H1 (cell line): ENCODE results near the gene HLA-E. TPM values are rescaled to one million over a fixed set of nuclear protein-coding genes. Genes with fewer than 3 reads are reported as not detected.

Experiments
- CTCF ChIA-PET: fragments of 300-600 bp; sonication (Branson Sonifier 250); formaldehyde crosslinking; loops from one replicate; lab custom pipeline; 2021; ENCODE audit not compliant: partially characterized antibody; lab: Charles Lee
- POLR2A ChIA-PET: fragments of 300-600 bp; sonication (Branson Sonifier 250); formaldehyde crosslinking; loops from one replicate; lab custom pipeline; 2021; ENCODE audit warnings: inconsistent platforms; ENCODE audit not compliant: partially characterized antibody; lab: Charles Lee
- DNase-seq, 2 experiments: peaks; one replicate each; pipeline versions ENCODE4 v3.0.0 to v3.0.0-alpha.2; 2010 to 2022; ENCODE audit warnings: low spot score in 2 of 2, low read depth in 1 of 2, mixed read lengths in 1 of 2
- FAIRE-seq: peaks from 2 replicates; lab custom pipeline; 2011; peaks lifted over from hg19 to GRCh38; lab: Jason Lieb, UNC
- H2AFZ ChIP-seq: 2 replicates; pipeline ENCODE4 v1.8.1; 2012; ENCODE audit warnings: low read length, inconsistent platforms
- H2AK5ac ChIP-seq: 2 replicates; pipeline ENCODE4 v1.6.1; 2013; ENCODE audit warnings: low read depth, low read length
- H2BK120ac ChIP-seq: replicated peaks from 2 replicates; pipeline ENCODE3; 2013; ENCODE audit warnings: low read depth, low read length, inconsistent platforms
- H2BK12ac ChIP-seq: 2 replicates; pipeline ENCODE4 v1.6.1; 2013; ENCODE audit warnings: low read depth, low read length
- H2BK15ac ChIP-seq: 2 replicates; pipeline ENCODE4 v1.6.1; 2013; ENCODE audit warnings: low read length
- H2BK20ac ChIP-seq: 2 replicates; pipeline ENCODE4 v1.6.1; 2013; ENCODE audit warnings: low read length
- H2BK5ac ChIP-seq: 2 replicates; pipeline ENCODE4 v1.6.1; 2013; ENCODE audit warnings: low read depth, low read length
- H3K14ac ChIP-seq: 2 replicates; pipeline ENCODE4 v1.6.1; 2013; ENCODE audit warnings: inconsistent platforms; ENCODE audit not compliant: insufficient read length
- H3K18ac ChIP-seq: 2 replicates; pipeline ENCODE4 v1.6.1; 2013; ENCODE audit warnings: low read length; ENCODE audit errors: extremely low read depth
- H3K23ac ChIP-seq: 2 replicates; pipeline ENCODE4 v1.6.1; 2013; ENCODE audit warnings: inconsistent platforms; ENCODE audit not compliant: insufficient read length
- H3K23me2 ChIP-seq: 2 replicates; pipeline ENCODE4 v1.6.1; 2013; ENCODE audit warnings: low read depth, low read length
- H3K27ac ChIP-seq: 2 replicates; pipeline ENCODE4 v1.6.1; 2011; ENCODE audit warnings: low read depth, low read length, inconsistent platforms
- H3K27me3 ChIP-seq, 4 experiments: replicated peaks in 1 of 4; 1 replicate in 1 of 4; 2 replicates in 3 of 4; pipeline versions ENCODE4 v1.6.1 to v1.8.1; 2011 to 2013; ENCODE audit warnings: low read length in 3 of 4, mild to moderate bottlenecking in 3 of 4, inconsistent platforms in 2 of 4, mixed read lengths in 2 of 4, moderate library complexity in 1 of 4; ENCODE audit not compliant: control insufficient read depth in 3 of 4, insufficient read depth in 3 of 4; ENCODE audit errors: extremely low read depth in 1 of 4
- H3K36me3 ChIP-seq, 4 experiments: 2 replicates each; pipeline versions ENCODE4 v1.6.1 to v1.8.1; 2011 to 2013; ENCODE audit warnings: mild to moderate bottlenecking in 4 of 4, low read length in 3 of 4, moderate library complexity in 2 of 4, control low read depth in 1 of 4, inconsistent platforms in 1 of 4; ENCODE audit not compliant: insufficient read depth in 4 of 4, control insufficient read depth in 2 of 4
- H3K4ac ChIP-seq: replicated peaks from 2 replicates; pipeline ENCODE3; 2013; ENCODE audit warnings: low read length, low read depth, mixed read lengths, inconsistent platforms; ENCODE audit not compliant: insufficient read length
- H3K4me1 ChIP-seq, 4 experiments: replicated peaks in 1 of 4; 1 replicate in 1 of 4; 2 replicates in 3 of 4; pipeline versions ENCODE4 v1.6.1 to v1.8.1; 2011 to 2013; ENCODE audit warnings: low read length in 3 of 4, inconsistent platforms in 2 of 4, mixed read lengths in 1 of 4; ENCODE audit not compliant: insufficient read depth in 4 of 4, control insufficient read depth in 3 of 4
- H3K4me2 ChIP-seq, 2 experiments: 2 replicates each; pipeline versions ENCODE4 v1.6.1 to v1.8.1; 2011 to 2013; ENCODE audit warnings: low read depth in 2 of 2, low read length in 2 of 2, control low read depth in 1 of 2, inconsistent platforms in 1 of 2, mild to moderate bottlenecking in 1 of 2; ENCODE audit not compliant: insufficient read depth in 1 of 2
- H3K4me3 ChIP-seq, 4 experiments: fragments of 200-600, 300-600 bp in 1 of 4; sonication (generic), shearing (Covaris generic), sonication (Bioruptor Twin) in 1 of 4; 2 replicates each; pipeline versions ENCODE4 v1.5.1 to v1.8.1; 2011 to 2016; ENCODE audit warnings: low read length in 4 of 4, low read depth in 3 of 4, control low read depth in 2 of 4, inconsistent platforms in 2 of 4, mild to moderate bottlenecking in 2 of 4, mixed read lengths in 1 of 4, moderate library complexity in 1 of 4; ENCODE audit not compliant: insufficient read depth in 2 of 4; ENCODE audit errors: extremely low read depth in 1 of 4
- H3K56ac ChIP-seq: replicated peaks from 2 replicates; pipeline ENCODE3; 2013; ENCODE audit warnings: low read depth, mild to moderate bottlenecking, mixed read lengths, low read length, inconsistent platforms; ENCODE audit not compliant: insufficient read length
- H3K79me1 ChIP-seq: 2 replicates; pipeline ENCODE4 v1.6.1; 2013; ENCODE audit warnings: low read depth, low read length, control low read depth
- H3K79me2 ChIP-seq, 2 experiments: 2 replicates each; pipeline versions ENCODE4 v1.6.1 to v1.8.1; 2012 to 2013; ENCODE audit warnings: low read length in 2 of 2, mild to moderate bottlenecking in 2 of 2, inconsistent platforms in 1 of 2; ENCODE audit not compliant: insufficient read depth in 2 of 2, control insufficient read depth in 1 of 2
- H3K9ac ChIP-seq, 4 experiments: replicated peaks in 1 of 4; 1 replicate in 1 of 4; 2 replicates in 3 of 4; pipeline versions ENCODE4 v1.6.1 to v1.8.1; 2011 to 2013; ENCODE audit warnings: low read depth in 3 of 4, low read length in 3 of 4, control low read depth in 2 of 4, mild to moderate bottlenecking in 2 of 4, moderate library complexity in 2 of 4, inconsistent platforms in 1 of 4; ENCODE audit errors: extremely low read depth in 1 of 4
- H3K9me3 ChIP-seq, 2 experiments: 2 replicates each; pipeline versions ENCODE4 v1.6.1 to v1.8.1; 2012 to 2013; ENCODE audit warnings: mild to moderate bottlenecking in 2 of 2, moderate library complexity in 2 of 2, control low read depth in 1 of 2, inconsistent platforms in 1 of 2, low read depth in 1 of 2, low read length in 1 of 2, mixed read lengths in 1 of 2; ENCODE audit not compliant: insufficient read depth in 2 of 2
- H4K20me1 ChIP-seq, 2 experiments: replicated peaks in 1 of 2; 2 replicates each; pipeline versions ENCODE3 to v1.8.1; 2011 to 2013; ENCODE audit warnings: inconsistent platforms in 2 of 2, low read length in 2 of 2, mild to moderate bottlenecking in 1 of 2; ENCODE audit not compliant: insufficient read depth in 2 of 2, control insufficient read depth in 1 of 2
- H4K5ac ChIP-seq: 2 replicates; pipeline ENCODE4 v1.6.1; 2013; ENCODE audit warnings: low read length, low read depth, mixed read lengths, inconsistent platforms; ENCODE audit not compliant: insufficient read length
- H4K8ac ChIP-seq: 2 replicates; pipeline ENCODE4 v1.8.0; 2013; ENCODE audit warnings: mild to moderate bottlenecking, moderate library complexity, low read length, inconsistent platforms; ENCODE audit not compliant: insufficient read depth; ENCODE audit errors: extremely low read depth
- H4K91ac ChIP-seq: replicated peaks from 2 replicates; pipeline ENCODE3; 2013; ENCODE audit warnings: low read length, mixed read lengths, inconsistent platforms; ENCODE audit not compliant: insufficient read length
- BRCA1 ChIP-seq: IDR thresholded peaks from 2 replicates; pipeline ENCODE4 v1.6.1; 2012; ENCODE audit warnings: low read depth, low read length, improper control_type of control experiment
- GABPA ChIP-seq: IDR thresholded peaks from 2 replicates; pipeline ENCODE4 v1.6.1; 2011; ENCODE audit warnings: mild to moderate bottlenecking, low read length, moderate library complexity, borderline replicate concordance; ENCODE audit not compliant: insufficient read depth
- GTF2F1 ChIP-seq: IDR thresholded peaks from 2 replicates; pipeline ENCODE4 v1.6.1; 2012; ENCODE audit warnings: low read depth, low read length, improper control_type of control experiment, borderline replicate concordance
- KDM4A ChIP-seq: IDR thresholded peaks from one replicate; pipeline ENCODE4 v1.7.1; 2012; ENCODE audit warnings: low read depth, mild to moderate bottlenecking, moderate library complexity, low read length, inconsistent platforms; ENCODE audit not compliant: severe bottlenecking
- MAFK ChIP-seq: IDR thresholded peaks from 2 replicates; pipeline ENCODE4 v1.6.1; 2012; ENCODE audit warnings: low read depth, mild to moderate bottlenecking, improper control_type of control experiment, low read length
- RAD21 ChIP-seq, 2 experiments: IDR thresholded peaks in 1 of 2; conservative IDR thresholded peaks in 1 of 2; 2 replicates each; pipeline ENCODE4 v1.6.1; 2011; ENCODE audit warnings: low read depth in 2 of 2, low read length in 2 of 2, improper control_type of control experiment in 1 of 2, inconsistent platforms in 1 of 2, mild to moderate bottlenecking in 1 of 2, moderate library complexity in 1 of 2
- SIN3A ChIP-seq, 2 experiments: IDR thresholded peaks in 1 of 2; conservative IDR thresholded peaks in 1 of 2; 2 replicates each; pipeline ENCODE4 v1.6.1; 2011 to 2012; ENCODE audit warnings: low read length in 2 of 2, improper control_type of control experiment in 1 of 2, low read depth in 1 of 2, mild to moderate bottlenecking in 1 of 2
- SIRT6 ChIP-seq: IDR thresholded peaks from one replicate; pipeline ENCODE4 v1.7.1; 2012; ENCODE audit warnings: low read length, inconsistent platforms
- TEAD4 ChIP-seq: IDR thresholded peaks from 2 replicates; pipeline ENCODE4 v1.6.1; 2012; ENCODE audit warnings: low read depth, low read length, inconsistent platforms, mixed read lengths
- WGBS, 2 experiments: shearing (Covaris generic) in 1 of 2; methylation state at CpG; one replicate each; pipeline versions ENCODE4 v1.1.6 to v1.1.7; 2013 to 2015; ENCODE audit warnings: low lambda C conversion rate in 2 of 2, mixed read lengths in 2 of 2, inconsistent platforms in 1 of 2, low coverage in 1 of 2, missing lambda C conversion rate in 1 of 2; ENCODE audit not compliant: insufficient replicate concordance in 2 of 2, insufficient coverage in 1 of 2, insufficient read length in 1 of 2; ENCODE audit errors: extremely low coverage in 1 of 2, missing lambda C conversion rate in 1 of 2; 5-methylcytosine and 5-hydroxymethylcytosine counted together
- polyA plus RNA-seq, 7 experiments: library from polyadenylated mRNA; depleted of rRNA in 3 of 7; stranded (reverse) in 5 of 7; unstranded in 2 of 7; fragments of >200 nt in 5 of 7; fragments of 200-250 nt in 2 of 7; gene quantifications; 1 replicate in 5 of 7; 2 replicates in 1 of 7; 4 replicates in 1 of 7; pipeline versions ENCODE4 v1.2.1 to v1.2.3, GENCODE V29; 2011 to 2013; ENCODE audit warnings: missing spikeins in 2 of 7, mixed read lengths in 2 of 7
- total RNA-seq: library from RNA; stranded (reverse); fragmentation: NEBNext Ultra II Directional; extraction: Animal tissue kit (Norgen Biotek cat#: 25700); gene quantifications from 2 replicates; pipeline ENCODE4 v1.2.1, GENCODE V29; 2021
- TF ChIP-seq, protein P1 (sequence below): IDR thresholded peaks from 2 replicates; pipeline ENCODE4 v1.6.1; 2011; ENCODE audit warnings: low read depth, mild to moderate bottlenecking, low read length; ENCODE audit not compliant: insufficient read depth

HLA-E gene
- total and polyA plus RNA-seq, 2 of the 8 experiments (the other 6 are each of a cell fraction or from before 2014, with no cell fraction given): 20.2 to 28.0 TPM

DNA sequence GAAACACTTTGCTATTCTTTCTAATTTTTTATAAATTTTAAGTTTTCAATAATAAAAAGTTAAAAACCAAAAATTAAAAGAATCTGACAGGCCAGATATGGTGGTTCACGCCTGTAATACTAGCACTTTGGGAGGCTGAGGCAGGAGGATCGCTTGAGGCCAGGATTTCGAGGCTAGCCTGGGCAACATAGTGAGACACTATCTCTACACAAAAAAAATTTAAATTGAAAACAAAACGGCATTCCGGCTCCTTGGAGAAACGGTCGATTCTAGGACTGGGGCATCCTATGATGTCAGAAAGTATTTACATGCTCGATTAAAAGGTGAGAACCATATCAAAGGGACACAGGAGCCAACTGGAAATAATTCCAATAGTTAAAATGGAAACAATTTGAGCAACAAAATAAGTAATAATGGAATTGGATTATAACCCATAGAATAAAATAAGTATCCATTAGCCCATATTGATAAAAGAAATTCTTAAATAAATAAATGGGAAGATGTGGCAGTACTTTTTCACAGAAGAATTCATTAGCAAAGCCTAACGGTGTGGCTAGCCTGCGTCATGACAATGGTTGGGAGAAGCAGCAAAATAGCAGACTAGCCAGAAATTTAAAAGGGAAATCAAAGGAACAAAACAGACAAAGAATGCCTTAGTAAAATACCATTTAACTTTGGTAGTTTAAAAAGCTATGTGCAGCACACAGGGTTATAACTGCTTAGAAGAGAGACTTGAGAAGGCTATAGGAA is 21.3 kb downstream of the HLA-E start:
- Histone ChIP-seq H2BK5ac (no peak overlapping the region), H2AK5ac (no peak overlapping the region), H2BK120ac (peak overlapping the region; percentile 4), H4K20me1 (no peaks in the 10 kb centered on the region), H2AFZ (peak overlapping the region; percentile 96; the same call in 1 of the 2 replicates), H4K5ac (no peak overlapping the region), H4K91ac (no peak overlapping the region), H3K79me2 (no peaks in the 10 kb centered on the region), H3K23me2 (no peaks in the 10 kb centered on the region), H3K23ac (no peak overlapping the region), H3K4me3 (no peak overlapping the region), H3K27ac (no peak overlapping the region), H2BK20ac (no peak overlapping the region), H3K4me2 (peak overlapping the region in 1 of 2 experiments; percentile 14; a peak in 1 of 4 replicates), H3K9ac (no peak overlapping the region), H4K8ac (no peak overlapping the region), H3K56ac (no peak overlapping the region), H2BK15ac (no peak overlapping the region), H3K4ac (no peak overlapping the region), H3K14ac (no peak overlapping the region), H3K27me3 (no peaks in the 10 kb centered on the region), H3K79me1 (no peaks in the 10 kb centered on the region), H2BK12ac (no peak overlapping the region), H3K4me1 (peaks cover 2 to 6% (median 4%) of the 10 kb centered on the region in 4 experiments; a peak in 2 of 7 replicates), H3K9me3 (no peaks in the 10 kb centered on the region), H3K36me3 (no peaks in the 10 kb centered on the region), H3K18ac (no peak overlapping the region)
- FAIRE-seq: no peak
- CTCF ChIA-PET: interaction anchor here (0.7 to 6.0 kb wide), 10 partner anchors 8 to 785 kb away, joined by 3 to 46 read pairs (median 6); no protein-coding TSS in a partner anchor
- WGBS, 2 experiments: 90% methylated on average over 10 of the region's 10 CpGs; no CpG with 5 or more reads in 1 of the 2 experiments
- TF ChIP-seq SIN3A (conservative IDR thresholded peaks at IDR 0.05 in 1 of 2, IDR thresholded peaks at IDR 0.05 in 1 of 2; ENCODE audit: low read depth in 1 of 2, low read length in 2 of 2) (no peak), RAD21 (IDR thresholded peaks at IDR 0.05 in 1 of 2, conservative IDR thresholded peaks at IDR 0.05 in 1 of 2; ENCODE audit: low read depth in 2 of 2, low read length in 2 of 2) (no peak), BRCA1 (no peak), GTF2F1 (no peak), TEAD4 (no peak), SIRT6 (no peak), KDM4A (no peak), GABPA (no peak), MAFK (no peak)
- TF ChIP-seq, protein P1, sequence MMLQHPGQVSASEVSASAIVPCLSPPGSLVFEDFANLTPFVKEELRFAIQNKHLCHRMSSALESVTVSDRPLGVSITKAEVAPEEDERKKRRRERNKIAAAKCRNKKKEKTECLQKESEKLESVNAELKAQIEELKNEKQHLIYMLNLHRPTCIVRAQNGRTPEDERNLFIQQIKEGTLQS: no peak
- POLR2A ChIA-PET: interaction anchor here (0.7 to 1.5 kb wide), 4 partner anchors 16 to 72 kb away, joined by 3 to 4 read pairs (median 3); no protein-coding TSS in a partner anchor
- no peak for DNase-seq
